T1000 (cell line): ENCODE data around the gene GINS1.

Experiments
- DNase-seq: peaks from one replicate; lab custom pipeline; 2025; ENCODE audit warnings: mixed read lengths; lab: John Stamatoyannopoulos, UW

The GINS1 gene

DNA sequence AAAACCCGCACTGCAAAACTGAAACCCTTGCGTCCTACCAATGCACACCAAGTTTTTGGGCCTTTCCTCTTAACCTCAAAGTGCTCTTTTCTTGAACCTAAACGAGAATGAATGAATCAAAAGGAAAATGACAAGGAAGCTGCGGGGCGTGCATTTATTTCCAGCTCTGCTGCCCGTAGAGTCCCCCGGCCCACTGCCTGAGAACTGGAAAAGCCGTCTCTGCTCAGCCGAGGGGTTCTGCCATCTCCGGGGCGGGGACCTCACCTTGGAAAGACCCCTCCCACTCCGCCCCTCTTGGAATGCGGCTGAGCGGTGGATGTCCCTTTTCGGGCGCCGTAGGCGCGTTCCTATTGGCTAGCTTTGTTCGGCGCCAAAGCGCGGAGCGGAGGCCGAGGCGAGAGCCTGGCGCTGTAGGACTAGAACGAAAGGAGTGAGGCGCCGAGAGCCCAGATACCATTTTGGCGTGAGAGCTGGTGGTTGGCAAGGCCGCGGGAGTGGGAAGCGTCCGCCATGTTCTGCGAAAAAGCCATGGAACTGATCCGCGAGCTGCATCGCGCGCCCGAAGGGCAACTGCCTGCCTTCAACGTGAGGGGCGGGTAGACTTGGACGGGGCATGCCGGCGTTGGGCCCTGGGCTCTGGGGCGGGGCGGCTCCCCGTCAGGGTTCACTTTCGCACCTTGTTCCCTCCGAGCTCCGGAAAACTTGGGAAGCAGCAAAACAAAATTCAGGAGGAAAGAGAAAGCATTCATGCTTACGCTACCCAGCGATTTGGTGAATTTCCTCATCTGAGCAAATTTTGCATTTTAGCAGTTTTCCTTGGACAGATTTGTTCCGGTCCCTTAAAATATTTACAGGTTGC is at the start of gene GINS1:
Gene GINS1, plus strand, starts transcription at position 363 of the 859 bp plus-strand sequence. Its CDS starts 148 bp downstream, at position 511.
- DNase-seq, result peak; percentile 82

DNA sequence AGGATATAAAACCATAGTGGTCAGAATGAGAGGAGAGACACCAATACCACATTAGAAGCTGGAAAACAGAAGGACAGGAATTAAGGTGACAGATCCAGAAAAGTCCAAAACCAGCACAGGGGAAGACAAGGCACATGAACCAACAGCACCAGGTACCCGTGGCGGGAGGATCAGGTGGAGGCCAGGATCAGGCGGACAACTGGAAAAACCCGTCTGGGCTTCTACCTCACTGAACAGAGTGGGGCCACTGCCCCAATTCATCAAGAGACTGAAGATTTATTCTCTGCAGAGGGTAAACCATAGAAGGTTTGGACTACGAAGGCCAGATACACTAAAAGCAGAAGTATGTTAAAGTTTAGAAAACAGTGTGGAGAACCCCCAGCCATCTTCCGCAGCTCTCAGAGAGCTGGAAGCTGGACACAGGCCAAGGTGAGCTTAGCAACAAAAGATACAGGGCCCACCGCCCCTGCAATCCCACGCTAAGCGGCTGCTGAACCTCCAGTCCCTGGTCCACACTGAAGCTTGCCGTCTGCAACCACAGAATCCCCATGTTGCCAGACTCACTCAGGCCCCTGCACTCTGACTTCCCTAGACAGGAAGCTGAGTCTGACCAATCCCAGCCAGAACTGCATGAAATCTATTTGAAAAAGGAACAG is 46.7 kb upstream of the GINS1 start:
- no peak for DNase-seq

DNA sequence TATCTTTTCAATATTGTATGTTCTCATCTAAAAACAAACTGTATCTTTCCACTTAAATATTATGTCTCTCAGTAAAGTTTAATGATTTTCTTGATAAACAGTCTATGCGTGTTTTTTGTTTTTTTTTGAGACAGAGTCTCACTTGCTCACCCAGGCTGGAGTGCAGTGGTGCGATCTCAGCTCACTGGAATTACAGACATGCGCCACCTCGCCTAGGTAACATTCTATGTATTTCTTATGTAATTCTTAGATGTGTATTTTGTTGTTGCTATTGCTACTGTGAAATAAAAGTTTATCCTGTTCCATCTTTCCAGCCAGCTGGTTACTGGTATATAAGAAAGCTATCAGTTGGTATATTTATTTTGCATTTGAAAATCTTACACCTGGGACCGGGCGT is 46.2 kb upstream of the GINS1 start:
- DNase-seq, result peak; percentile 8

DNA sequence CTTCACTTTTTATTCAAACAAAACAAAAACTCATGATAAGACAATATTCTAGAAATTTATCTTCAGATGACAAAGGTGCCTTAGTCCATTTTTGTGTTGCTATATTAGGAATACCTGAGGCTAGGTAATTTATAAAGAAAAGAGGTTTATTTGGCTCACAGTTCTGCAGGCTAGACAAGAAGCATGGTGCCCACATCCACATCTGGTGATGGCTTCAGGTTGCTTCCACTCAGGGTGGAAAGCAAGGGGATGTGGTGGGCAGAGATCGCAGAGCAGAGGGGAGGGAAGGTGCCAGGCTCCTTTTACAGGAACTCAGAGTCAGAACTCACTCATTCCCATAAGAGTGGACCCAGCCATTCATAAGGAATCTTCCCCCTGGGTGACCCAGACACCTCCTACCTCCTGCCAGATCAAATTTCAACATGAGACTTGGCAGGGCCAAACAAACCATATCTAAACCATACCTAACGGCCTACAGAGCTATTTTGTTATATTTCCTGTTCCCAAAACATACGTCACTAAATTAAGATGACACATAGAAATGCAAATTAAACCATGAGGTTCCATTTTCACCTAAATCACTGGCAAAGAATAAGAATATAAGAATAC is 43.2 kb upstream of the GINS1 start:
- no peak for DNase-seq

DNA sequence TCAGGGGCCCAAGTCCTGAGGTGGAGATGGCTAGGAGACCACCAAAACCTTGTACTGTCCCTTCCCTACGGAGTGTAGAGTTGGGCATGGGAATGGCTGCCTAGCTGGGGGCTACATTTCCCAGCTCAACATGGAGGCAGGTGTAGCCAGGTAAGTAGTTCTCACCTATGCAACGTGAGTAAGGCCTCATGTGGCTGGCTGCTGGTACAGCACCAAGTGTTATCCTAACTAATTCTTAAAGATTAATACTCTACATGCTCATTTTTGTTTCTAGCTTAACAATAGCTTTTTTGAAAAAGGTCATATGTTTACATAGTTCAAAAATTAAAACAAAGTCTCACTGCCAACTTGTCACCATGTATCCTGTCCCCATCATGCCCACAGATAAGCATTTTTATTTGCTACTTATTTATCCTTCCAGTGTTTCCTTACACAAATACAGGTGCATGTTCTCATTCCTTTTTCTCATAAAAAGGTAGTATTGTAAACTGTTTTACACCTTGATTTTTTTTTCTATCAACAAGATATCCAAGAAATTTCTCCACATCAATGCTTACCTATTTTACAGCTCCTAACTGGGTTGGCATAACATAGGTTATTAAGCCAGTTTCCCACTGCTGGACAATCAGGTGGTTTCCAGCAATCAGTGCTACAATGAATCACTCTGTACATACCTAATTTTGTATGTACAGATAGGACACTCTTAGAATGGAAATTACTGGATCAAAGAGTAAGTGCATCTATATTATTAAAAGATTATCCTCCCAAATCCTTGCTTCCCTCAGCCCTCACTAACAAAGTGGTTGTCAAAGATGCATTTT is 42.4 kb upstream of the GINS1 start:
- no peak for DNase-seq

DNA sequence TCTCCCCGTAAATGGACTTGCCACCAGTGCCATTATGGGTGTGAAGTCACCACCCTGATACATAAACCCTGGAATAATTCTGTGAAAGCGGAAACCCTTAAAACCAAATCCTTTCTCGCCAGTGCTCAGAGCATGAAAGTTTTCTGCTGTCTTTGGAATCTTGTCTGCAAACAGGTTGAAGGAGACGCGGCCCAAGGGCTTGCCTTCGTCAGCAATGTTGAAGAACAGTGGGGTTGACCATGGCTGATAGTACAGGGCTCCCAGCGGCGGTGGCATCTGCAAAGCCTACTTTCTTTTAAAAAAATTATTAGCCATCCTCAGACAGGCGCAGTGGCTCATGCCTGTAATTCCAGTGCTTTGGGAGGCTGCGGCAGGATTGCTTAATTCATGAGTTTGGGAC is 38.9 kb upstream of the GINS1 start:
- no peak for DNase-seq

DNA sequence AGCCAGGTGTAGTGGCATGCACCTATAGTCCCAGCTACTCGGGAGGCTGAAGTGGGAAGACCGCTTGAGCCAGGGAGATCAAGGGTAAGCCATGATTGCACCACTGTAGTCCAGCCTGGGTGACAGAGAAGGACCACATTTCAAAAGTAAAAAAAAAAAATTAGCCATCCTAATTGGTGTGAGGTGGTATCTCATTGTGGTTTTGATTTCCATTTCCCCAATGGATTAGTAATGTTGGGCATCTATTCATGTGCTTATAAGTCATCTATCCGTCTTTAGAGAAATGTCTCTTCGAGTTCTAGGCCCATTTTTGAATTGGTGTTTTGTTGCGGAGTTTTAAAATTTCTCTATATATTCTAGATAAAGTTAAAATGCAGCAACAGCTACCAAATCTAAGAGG is 38.5 kb upstream of the GINS1 start:
- DNase-seq, result no peak

DNA sequence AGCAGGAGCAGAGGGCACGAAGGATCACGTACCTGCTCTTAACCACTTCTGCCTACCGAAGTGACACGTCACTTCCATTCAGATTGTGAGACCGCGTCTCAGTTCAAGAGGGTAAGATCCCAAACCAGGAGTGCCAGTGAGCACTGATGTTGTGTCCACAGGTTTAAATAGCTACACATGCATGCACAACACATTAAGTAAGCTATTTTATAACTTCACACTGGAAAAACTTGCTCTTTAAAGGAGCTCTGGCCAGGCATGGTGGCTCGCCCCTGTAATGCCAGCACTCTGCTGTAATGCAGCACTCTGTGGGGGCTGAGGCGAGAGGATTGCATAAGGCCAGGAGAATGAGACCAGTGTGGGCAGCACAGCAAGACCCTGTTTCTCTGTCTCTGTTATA is 37.9 kb upstream of the GINS1 start:
- no peak for DNase-seq

DNA sequence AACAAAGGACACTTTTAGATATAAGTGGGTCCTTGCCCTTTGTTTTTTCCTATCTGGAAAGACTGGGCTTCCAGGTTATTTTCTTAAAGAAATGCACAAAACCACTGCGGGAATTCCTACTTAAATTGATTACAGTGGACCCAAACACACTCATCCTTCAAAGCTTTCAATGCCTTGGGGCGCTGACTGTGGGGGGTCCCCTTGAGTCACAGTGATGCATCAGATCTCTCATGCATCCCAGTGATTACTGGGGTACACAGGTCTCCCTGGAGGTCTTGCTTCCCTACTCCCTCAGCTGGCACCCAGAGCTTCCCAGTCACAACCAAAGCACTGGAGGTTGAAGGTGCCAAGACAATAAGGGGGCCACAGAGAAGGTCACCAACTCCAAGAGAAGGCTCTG is 37.5 kb upstream of the GINS1 start:
- peak; percentile 70 for DNase-seq

DNA sequence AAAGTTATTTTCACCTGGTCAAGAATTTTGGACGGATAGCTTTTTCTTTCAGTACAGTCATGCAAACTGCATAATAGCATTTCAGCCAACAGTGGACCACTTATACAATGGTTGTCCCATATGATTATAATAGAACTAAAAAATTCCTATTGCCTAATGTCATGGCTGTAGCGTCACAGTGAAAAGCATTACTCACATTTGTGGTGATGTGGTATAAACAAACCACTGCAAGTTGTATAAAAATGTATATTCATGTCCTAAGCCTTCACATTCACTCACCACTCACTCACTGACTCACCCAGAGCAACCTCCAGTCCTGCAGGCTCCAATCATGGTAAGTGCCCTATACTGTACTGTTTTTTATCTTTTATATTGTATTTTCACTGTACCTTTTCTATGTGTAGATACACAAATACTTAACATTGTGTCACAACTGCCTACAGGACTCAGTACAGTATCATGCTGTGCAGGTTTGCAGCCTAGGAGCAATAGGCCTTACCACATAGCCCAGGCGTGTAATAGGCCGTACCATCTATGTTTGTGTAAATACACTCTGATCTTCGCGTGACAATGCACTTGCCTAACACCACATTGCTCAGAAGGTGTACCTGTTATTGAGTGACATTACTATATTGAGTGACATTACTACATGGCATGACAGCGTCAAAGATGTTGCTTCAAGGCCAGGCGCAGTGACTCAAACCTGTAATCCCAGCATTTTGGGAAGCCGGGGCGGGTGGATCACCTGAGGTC is 34.7 kb upstream of the GINS1 start:
- peak; percentile 46 for DNase-seq

DNA sequence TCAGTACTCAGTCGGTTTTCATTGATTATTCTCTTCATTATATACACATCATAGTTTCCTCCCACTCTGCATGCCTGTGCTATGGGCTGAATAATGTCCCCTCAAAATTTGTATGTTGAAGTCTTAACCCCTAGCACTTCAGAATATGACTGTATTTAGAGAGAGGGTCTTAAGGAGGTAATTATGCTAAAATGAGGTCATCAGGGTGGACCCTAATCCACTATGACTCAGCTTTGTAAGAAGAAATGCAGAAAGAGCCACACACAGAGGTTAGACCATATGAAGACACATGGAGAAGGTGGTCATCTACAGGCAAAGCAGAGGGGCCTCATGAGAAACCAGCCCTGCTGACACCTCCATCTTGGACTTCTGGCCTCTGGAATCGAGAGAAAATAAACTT is 32.6 kb upstream of the GINS1 start:
- no peak for DNase-seq

DNA sequence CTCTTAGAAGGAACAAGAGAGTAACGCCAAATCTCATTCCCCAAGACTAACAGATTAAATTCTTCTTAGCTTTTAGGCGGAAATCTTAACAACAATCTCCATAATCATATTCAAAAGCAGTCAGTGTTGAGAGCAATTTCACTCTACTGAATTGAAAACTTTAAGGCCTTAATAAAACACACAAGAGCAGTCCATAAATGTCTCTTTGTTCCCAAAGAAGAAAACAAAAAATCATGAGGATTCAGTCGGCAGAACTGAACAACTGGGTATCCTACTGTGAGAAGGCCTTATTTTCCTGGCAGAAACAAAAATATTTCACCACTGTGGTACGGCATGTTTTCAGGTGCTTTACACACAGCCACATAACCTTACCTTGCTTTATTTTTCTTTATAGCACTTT is 31.2 kb upstream of the GINS1 start:
- no peak for DNase-seq

DNA sequence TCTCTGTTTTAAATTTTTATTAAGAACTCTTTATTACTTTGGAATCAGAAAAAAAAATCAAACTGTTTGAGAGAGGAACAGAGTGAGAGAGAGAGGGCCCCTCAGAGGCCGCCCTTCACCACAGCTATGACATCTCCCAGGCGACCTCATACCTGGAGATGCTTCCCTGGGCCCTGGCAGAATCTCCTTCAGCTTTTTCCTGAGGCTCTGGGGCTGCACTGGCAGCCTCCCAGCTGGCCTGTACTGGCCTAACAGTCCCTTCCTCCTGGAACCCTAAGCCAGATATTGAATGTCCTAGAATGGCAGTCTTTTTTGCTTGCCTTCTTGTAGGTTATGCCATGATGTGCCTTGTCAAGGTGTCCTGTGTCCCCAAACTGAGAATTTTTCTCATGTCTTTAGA is 30.6 kb upstream of the GINS1 start:
- DNase-seq, result no peak

DNA sequence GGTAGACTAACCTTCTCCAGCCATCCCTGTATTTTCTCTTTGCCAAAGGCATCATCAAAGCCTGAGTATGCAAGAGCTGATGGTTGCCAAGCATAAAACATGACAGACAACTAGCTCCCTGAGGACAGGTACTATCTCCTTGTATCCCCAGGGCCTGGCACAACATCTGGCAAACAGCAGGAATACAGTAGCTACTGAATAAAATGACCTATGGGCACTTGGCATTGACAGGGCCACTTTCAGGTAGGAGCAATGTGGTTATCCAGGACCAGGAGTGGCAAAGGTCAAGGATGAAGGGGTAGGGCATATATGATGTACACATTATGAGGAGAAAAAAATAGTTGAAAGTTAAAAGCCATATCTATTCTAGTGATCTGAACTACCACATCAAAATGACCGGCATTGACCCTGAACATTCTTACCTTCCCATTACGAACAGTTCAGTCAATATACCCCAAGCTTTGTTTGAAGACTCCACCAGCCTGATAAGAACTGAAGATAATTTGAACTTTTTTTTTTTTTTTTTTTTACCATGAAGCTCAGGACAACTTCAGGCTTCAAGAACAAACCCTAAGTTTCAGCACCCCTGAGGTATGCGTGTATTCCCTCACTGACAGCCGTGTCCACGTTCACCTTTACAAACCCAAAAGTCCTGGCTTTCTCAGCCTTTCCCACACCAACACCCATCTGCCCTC is 29.1 kb upstream of the GINS1 start:
- no peak for DNase-seq

DNA sequence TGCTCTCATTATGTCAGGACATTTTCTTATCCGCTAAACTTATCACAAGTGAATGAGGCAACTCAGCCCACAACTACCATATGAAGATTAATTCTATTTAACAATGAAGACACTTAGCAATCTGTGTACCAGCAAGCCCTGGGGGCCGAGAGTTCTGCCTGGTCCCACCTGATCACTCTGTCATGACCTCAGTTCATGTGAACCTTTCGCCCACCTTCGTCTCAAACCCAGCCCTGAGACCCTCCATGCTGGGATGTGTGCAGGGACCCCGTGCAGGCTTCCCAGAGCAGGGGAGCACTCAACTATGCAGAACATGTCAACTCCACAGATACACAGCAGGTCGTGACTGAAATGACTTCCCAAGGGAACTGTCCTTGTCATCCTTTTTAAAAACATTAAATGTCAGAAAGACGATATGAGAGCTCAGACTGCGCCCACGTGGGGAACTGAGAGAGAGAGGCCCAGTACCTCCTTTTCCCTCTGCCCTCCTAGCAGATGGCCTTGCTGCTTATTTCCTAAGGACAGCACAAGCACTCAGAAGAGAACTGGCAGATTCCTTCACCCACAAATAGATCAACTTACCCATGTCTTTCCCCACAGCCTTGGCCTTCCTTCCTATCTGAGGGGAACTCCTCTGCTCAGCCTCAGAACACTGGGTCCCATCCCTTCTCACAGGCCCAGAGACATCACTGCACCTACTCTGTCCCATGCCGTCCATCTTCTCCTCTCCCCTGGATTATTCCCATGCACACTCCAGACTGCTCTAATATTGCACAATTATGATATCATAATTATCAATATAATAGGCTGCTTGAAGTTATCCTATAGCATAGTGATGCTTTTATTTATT is 28.4 kb upstream of the GINS1 start:
- no peak for DNase-seq

DNA sequence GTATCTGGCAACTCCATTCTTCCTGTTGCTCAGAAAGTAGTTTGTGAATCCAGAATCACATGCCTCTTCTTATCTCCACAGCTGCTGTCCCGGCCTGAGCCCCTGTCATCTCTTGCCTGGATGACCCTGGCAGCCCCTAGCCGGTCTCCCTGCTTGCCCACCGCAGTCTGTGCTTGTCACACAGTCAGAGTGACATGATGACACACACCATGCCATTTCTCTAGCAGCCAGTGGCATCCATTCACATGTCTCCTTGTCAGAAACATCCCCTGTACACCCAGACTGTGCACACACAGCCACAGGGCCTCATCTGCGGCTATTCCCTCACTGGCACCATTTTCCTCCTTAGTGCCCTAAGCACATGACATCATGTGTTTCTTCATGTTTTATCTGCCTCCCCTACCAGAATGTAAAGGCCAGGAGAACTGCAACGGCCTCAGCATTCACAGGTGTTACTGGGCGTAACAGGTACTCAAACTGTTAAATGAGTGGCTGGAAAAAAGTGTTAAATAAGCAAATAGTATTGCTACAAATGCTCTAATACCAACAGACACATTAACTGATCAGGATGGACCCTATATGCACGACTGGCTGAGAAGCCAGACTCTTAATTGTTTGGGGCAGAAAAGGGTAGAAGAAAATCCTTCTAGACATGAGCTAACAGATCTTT is 26.4 kb upstream of the GINS1 start:
- no peak for DNase-seq

DNA sequence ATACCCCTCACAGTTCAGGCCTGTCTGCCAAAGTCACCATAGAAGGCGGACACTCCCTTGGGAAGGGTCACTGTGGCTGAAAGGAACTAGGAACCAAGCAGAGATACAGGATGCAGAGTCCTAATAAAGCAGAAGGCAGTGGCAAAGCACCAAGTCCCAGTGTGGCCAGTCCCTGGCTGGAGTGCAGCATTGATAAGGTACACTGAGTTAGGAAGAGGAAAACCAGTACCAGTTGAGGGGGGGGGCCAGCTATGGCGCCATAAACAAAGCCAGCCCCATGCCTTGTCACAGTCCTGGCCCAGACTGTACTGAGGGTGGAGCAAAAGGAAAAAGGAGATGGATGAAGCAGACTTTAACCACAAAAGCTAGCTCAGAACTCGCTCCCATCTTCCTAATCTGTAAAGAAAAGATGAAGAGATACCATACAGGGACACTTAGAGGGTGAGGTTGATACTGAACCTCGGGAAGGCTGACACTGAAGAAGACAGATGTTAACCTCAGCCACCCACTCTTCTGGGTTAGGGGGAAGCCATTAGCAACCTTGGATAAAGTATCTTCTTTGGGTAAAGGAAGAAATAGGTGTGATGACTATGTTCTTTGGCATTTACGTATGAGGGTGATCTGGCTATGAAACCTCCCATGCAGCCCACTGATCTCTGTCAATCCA is 24.6 kb upstream of the GINS1 start:
- DNase-seq, result no peak

DNA sequence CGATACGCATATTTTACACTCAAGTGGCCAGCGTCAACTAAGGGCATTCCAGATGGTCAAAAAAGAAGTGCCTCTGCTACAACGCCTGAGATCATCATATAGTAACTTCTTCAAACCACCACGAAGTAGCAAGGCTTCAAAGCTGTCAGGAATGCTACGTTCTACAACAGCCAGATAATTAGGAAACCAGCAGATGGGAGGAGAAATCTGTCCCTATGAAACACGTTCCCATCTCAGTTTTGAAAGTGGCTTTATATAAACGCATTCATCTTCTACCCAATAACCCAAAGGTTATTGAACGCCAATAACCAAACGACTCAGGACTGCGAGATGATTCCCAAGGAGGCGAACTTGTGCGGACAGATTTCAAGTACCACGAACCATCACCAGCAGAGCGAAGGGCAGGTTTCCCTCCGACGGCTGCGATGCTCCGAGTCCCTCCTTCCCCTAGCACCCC is 18.0 kb upstream of the GINS1 start:
- no peak for DNase-seq
